HCT116 (cell line): ENCODE data around the gene CLIC3. TPM values are rescaled to one million over a fixed set of nuclear protein-coding genes. Genes with fewer than 3 reads are reported as not detected.

Experiments
- ATAC-seq: fragments of 200-7000 bp; cut with Tn5 transposase; 2 replicates; pipeline ENCODE4 v1.9.1; 2020; ENCODE audit warnings: mild to moderate bottlenecking, moderate library complexity
- BruUV-seq: library from RNA; stranded (reverse); fragments of 400-500 nt; replicated peaks from 2 replicates; lab custom pipeline; 2021; lab: Mats Ljungman, UMichigan
- CTCF ChIA-PET: fragments of 300-600 bp; sonication (Branson Sonifier 250); formaldehyde crosslinking; loops from one replicate; lab custom pipeline; 2021; ENCODE audit warnings: antibody characterized with exemption; lab: Charles Lee
- POLR2A ChIA-PET: fragments of 300-600, 350-600 bp; sonication (Branson Sonifier 250); formaldehyde crosslinking; loops from one replicate; lab custom pipeline; 2021; ENCODE audit warnings: antibody characterized with exemption; lab: Charles Lee
- RAD21 ChIA-PET, 2 experiments: fragments of 300-600 bp; sonication (Branson Sonifier 250); formaldehyde crosslinking; loops; one replicate each; lab custom pipeline; 2023; ENCODE audit warnings: low total read pairs in 2 of 2; ENCODE audit not compliant: uncharacterized antibody in 2 of 2, unreplicated experiment in 2 of 2, low non-redundant PET in 1 of 2; lab: Charles Lee
- DNase-seq: peaks from one replicate; pipeline ENCODE4 v3.0.0-alpha.2; 2010; ENCODE audit warnings: low read depth, low spot score
- H2AFZ ChIP-seq: fragments of 200-600 bp; shearing (Covaris generic), sonication (generic); 2 replicates; pipeline ENCODE4 v1.6.1; 2017; ENCODE audit warnings: low read depth, mixed run types, mixed read lengths, antibody characterized with exemption, low read length; ENCODE audit not compliant: poor library complexity, severe bottlenecking
- H3K27ac ChIP-seq: 2 replicates; pipeline ENCODE4 v1.5.1; 2012; ENCODE audit warnings: low read depth, low read length
- H3K27me3 ChIP-seq: fragments of 200-600 bp; sonication (generic); 2 replicates; pipeline ENCODE4 v1.6.1; 2016; ENCODE audit warnings: mixed run types, low read length, mixed read lengths; ENCODE audit not compliant: insufficient read depth
- H3K36me3 ChIP-seq, 2 experiments: fragments of 200-500 bp in 1 of 2; fragments of 200-600 bp in 1 of 2; sonication (Bioruptor generic) in 1 of 2; sonication (generic) in 1 of 2; 2 replicates each; pipeline versions ENCODE4 v1.5.1 to v1.6.1; 2014 to 2016; ENCODE audit warnings: low read length in 2 of 2, inconsistent platforms in 1 of 2, mixed read lengths in 1 of 2, mixed run types in 1 of 2; ENCODE audit not compliant: insufficient read depth in 2 of 2, control insufficient read depth in 1 of 2
- H3K4me1 ChIP-seq, 2 experiments: fragments of 200-600 bp in 1 of 2; sonication (generic) in 1 of 2; 2 replicates each; pipeline versions ENCODE4 v1.5.1 to v1.6.1; 2012 to 2017; ENCODE audit warnings: low read length in 2 of 2, inconsistent platforms in 1 of 2, mild to moderate bottlenecking in 1 of 2, mixed read lengths in 1 of 2, mixed run types in 1 of 2, moderate library complexity in 1 of 2; ENCODE audit not compliant: insufficient read depth in 2 of 2, control insufficient read depth in 1 of 2
- H3K4me2 ChIP-seq: fragments of 200-600 bp; sonication (generic); 2 replicates; pipeline ENCODE4 v1.6.1; 2017; ENCODE audit warnings: mixed run types, low read length, mixed read lengths
- H3K4me3 ChIP-seq, 2 experiments: fragments of 200-600 bp in 1 of 2; sonication (generic) in 1 of 2; replicated peaks in 1 of 2; 2 replicates each; pipeline ENCODE4 v1.5.1; 2011 to 2016; ENCODE audit warnings: low read length in 2 of 2, control low read depth in 1 of 2, low read depth in 1 of 2, mild to moderate bottlenecking in 1 of 2, mixed read lengths in 1 of 2, mixed run types in 1 of 2
- H3K79me2 ChIP-seq: fragments of 200-600 bp; sonication (generic); 2 replicates; pipeline ENCODE4 v1.6.1; 2017; ENCODE audit warnings: mild to moderate bottlenecking, mixed run types, low read length, moderate library complexity, mixed read lengths; ENCODE audit not compliant: insufficient read depth
- H3K9ac ChIP-seq: fragments of 200-600 bp; sonication (generic); 2 replicates; pipeline ENCODE4 v1.6.1; 2016; ENCODE audit warnings: low read length, mixed read lengths
- H3K9me2 ChIP-seq: fragments of 200-600 bp; sonication (generic), shearing (Covaris generic); 2 replicates; pipeline ENCODE4 v1.6.1; 2017; ENCODE audit warnings: mixed run types, mild to moderate bottlenecking, moderate library complexity; ENCODE audit not compliant: insufficient read depth
- H3K9me3 ChIP-seq, 2 experiments: fragments of 200-500 bp in 1 of 2; fragments of 200-600 bp in 1 of 2; sonication (Bioruptor generic) in 1 of 2; sonication (generic) in 1 of 2; 2 replicates each; pipeline ENCODE4 v1.6.1; 2014 to 2017; ENCODE audit warnings: low read length in 2 of 2, mixed read lengths in 2 of 2, inconsistent platforms in 1 of 2, low read depth in 1 of 2, mild to moderate bottlenecking in 1 of 2, mixed run types in 1 of 2, moderate library complexity in 1 of 2; ENCODE audit not compliant: control insufficient read depth in 1 of 2, insufficient read depth in 1 of 2
- H4K20me1 ChIP-seq: fragments of 200-600 bp; sonication (generic), shearing (Covaris generic); 2 replicates; pipeline ENCODE4 v1.6.1; 2017; ENCODE audit warnings: mixed run types, mild to moderate bottlenecking, moderate library complexity; ENCODE audit not compliant: insufficient read depth
- ATF3 ChIP-seq: IDR thresholded peaks from 2 replicates; pipeline ENCODE4 v1.6.1; 2012
- CBX3 ChIP-seq: IDR thresholded peaks from 2 replicates; pipeline ENCODE4 v1.6.1; 2012; ENCODE audit warnings: low read depth
- CEBPB ChIP-seq: IDR thresholded peaks from 2 replicates; pipeline ENCODE4 v1.6.1; 2012; ENCODE audit warnings: low read depth
- EGR1 ChIP-seq: IDR thresholded peaks from 2 replicates; pipeline ENCODE4 v1.6.1; 2012; ENCODE audit warnings: low read depth
- ELF1 ChIP-seq: IDR thresholded peaks from 2 replicates; pipeline ENCODE4 v1.6.1; 2012; ENCODE audit warnings: low read depth, borderline replicate concordance
- EZH2 ChIP-seq: fragments of 200-600 bp; sonication (generic); IDR thresholded peaks from 2 replicates; pipeline ENCODE4 v1.6.1; 2017; ENCODE audit warnings: antibody characterized with exemption, mixed run types
- EZH2phosphoT487 ChIP-seq: fragments of 200-600 bp; IDR thresholded peaks from 2 replicates; pipeline ENCODE4 v1.6.1; 2018; ENCODE audit warnings: antibody characterized with exemption, borderline replicate concordance
- POLR2A ChIP-seq: IDR thresholded peaks from 2 replicates; pipeline ENCODE4 v1.7.0; 2011; ENCODE audit warnings: borderline replicate concordance; ENCODE audit not compliant: insufficient read depth, insufficient read length; ENCODE audit errors: extremely low read depth
- RAD21 ChIP-seq: IDR thresholded peaks from 2 replicates; pipeline ENCODE4 v1.6.1; 2012; ENCODE audit warnings: low read depth, mild to moderate bottlenecking
- SIN3A ChIP-seq: IDR thresholded peaks from 2 replicates; pipeline ENCODE4 v1.6.1; 2012; ENCODE audit warnings: low read depth
- SP1 ChIP-seq: IDR thresholded peaks from 2 replicates; pipeline ENCODE4 v1.6.1; 2012; ENCODE audit warnings: low read depth
- SRF ChIP-seq: IDR thresholded peaks from 2 replicates; pipeline ENCODE4 v1.6.1; 2012; ENCODE audit warnings: low read depth
- YY1 ChIP-seq: IDR thresholded peaks from 2 replicates; pipeline ENCODE4 v1.6.1; 2011; ENCODE audit warnings: low read length, low read depth, moderate library complexity, mild to moderate bottlenecking; ENCODE audit not compliant: insufficient replicate concordance; ENCODE audit errors: extremely low read depth
- intact Hi-C: fragments of 100-400 bp; cut with micrococcal nuclease; formaldehyde crosslinking; loops from 2 replicates; pipeline ENCODE4 v1.10.0; 2022
- total RNA-seq: library from RNA; stranded (reverse); gene quantifications from one replicate; pipeline ENCODE4 v1.2.1, GENCODE V29; 2021; ENCODE audit not compliant: unreplicated experiment

The CLIC3 gene
- total RNA-seq, 1 experiment from 2014 or later = 8.4 TPM

- H3K36me3 ChIP-seq = no peaks in the 10 kb centered on the region
- no peak overlapping the region for H3K27ac ChIP-seq
- no peaks in the 10 kb centered on the region for H3K27me3 ChIP-seq
- H3K4me2 ChIP-seq = no peak overlapping the region
- TF ChIP-seq SP1 (no peak), EZH2 (no peak), CBX3 (no peak), YY1 (no peak), CEBPB (no peak), ELF1 (no peak), SIN3A (no peak), SRF (no peak), ATF3 (no peak), RAD21 (no peak), EGR1 (no peak), POLR2A (no peak), EZH2phosphoT487 (no peak)
- peaks cover 0 to 16% of the 10 kb centered on the region in 2 experiments; a peak in 2 of 4 replicates for H3K4me1 ChIP-seq
- H3K9me2 ChIP-seq = no peaks in the 10 kb centered on the region
- intact Hi-C loops = no loop called here
- no TSS peak for BruUV-seq
- H4K20me1 ChIP-seq = no peaks in the 10 kb centered on the region
- H3K9me3 ChIP-seq = no peaks in the 10 kb centered on the region
- no peak for DNase-seq
- no peak overlapping the region for H3K4me3 ChIP-seq
- no peak overlapping the region for H2AFZ ChIP-seq
- no peak overlapping the region for H3K9ac ChIP-seq
- POLR2A ChIA-PET = interaction anchor here (1.3 kb wide), 1 partner anchor 11 kb away, joined by 3 read pairs; no protein-coding TSS in a partner anchor
- no peaks in the 10 kb centered on the region for H3K79me2 ChIP-seq
- no peak for ATAC-seq
- RAD21 ChIA-PET = no interaction called here
- CTCF ChIA-PET = no interaction called here
Measured at GRCh38 chr9:136980669-136981478, 15.5 kb downstream of the CLIC3 start.
